TTC549 (cell line): Measurements from ENCODE around the gene P3H3.

ENCODE experiments used
- FAIRE-seq: peaks from 2 replicates; lab custom pipeline; 2012; peaks lifted over from hg19 to GRCh38; lab: Jason Lieb, UNC

Gene P3H3

GRCh38 chr12:6827982-6828780, at the start of gene P3H3:
Gene P3H3, plus strand, starts transcription at chr12:6828407. Its CDS starts 34 bp downstream, at chr12:6828441.
- FAIRE-seq: no peak

GRCh38 chr12:6778574-6779550, 49.3 kb upstream of the P3H3 start:
- peak; percentile 83 for FAIRE-seq

GRCh38 chr12:6779708-6780432, 48.3 kb upstream of the P3H3 start:
- no peak for FAIRE-seq

GRCh38 chr12:6780573-6780972, 47.6 kb upstream of the P3H3 start:
- no peak for FAIRE-seq

- no peak for FAIRE-seq
Observed at GRCh38 chr12:6782119-6782518, 46.1 kb upstream of the P3H3 start.

- FAIRE-seq: no peak
Observed at GRCh38 chr12:6782850-6783566, 45.2 kb upstream of the P3H3 start.

GRCh38 chr12:6783828-6784227, 44.4 kb upstream of the P3H3 start:
- no peak for FAIRE-seq

GRCh38 chr12:6784296-6784695, 43.9 kb upstream of the P3H3 start:
- FAIRE-seq: no peak

GRCh38 chr12:6784761-6785160, 43.4 kb upstream of the P3H3 start:
- FAIRE-seq: no peak

GRCh38 chr12:6786416-6787094, 41.7 kb upstream of the P3H3 start:
- no peak for FAIRE-seq

- no peak for FAIRE-seq
Observed at GRCh38 chr12:6787309-6787708, 40.9 kb upstream of the P3H3 start.

- FAIRE-seq: no peak
Observed at GRCh38 chr12:6788972-6789924, 39.0 kb upstream of the P3H3 start, which contains the start of gene CD4. Gene CD4, plus strand, starts transcription at chr12:6789528. Its CDS starts 10,611 bp downstream, at chr12:6800139.

- no peak for FAIRE-seq
Observed at GRCh38 chr12:6790496-6791150, 37.6 kb upstream of the P3H3 start.

- FAIRE-seq: no peak
Observed at GRCh38 chr12:6791931-6792520, 36.2 kb upstream of the P3H3 start.

- FAIRE-seq: no peak
Observed at GRCh38 chr12:6792522-6793201, 35.5 kb upstream of the P3H3 start.

- no peak for FAIRE-seq
Observed at GRCh38 chr12:6795088-6795487, 33.1 kb upstream of the P3H3 start.

- FAIRE-seq: no peak
Observed at GRCh38 chr12:6796576-6796975, 31.6 kb upstream of the P3H3 start.

- FAIRE-seq: no peak
Observed at GRCh38 chr12:6799147-6799546, 29.1 kb upstream of the P3H3 start.
